ENCODE results near the gene PORCN. TPM values are rescaled to one million over a fixed set of nuclear protein-coding genes. Genes with fewer than 3 reads are reported as not detected.

PORCN gene
- polyA plus RNA-seq, 1 donor from 2014 or later: 11.9 TPM

- Mint-ChIP-seq H3K36me3 (no peaks in the 10 kb centered on the region), H3K27me3 (no peaks in the 10 kb centered on the region), H3K4me1 (peaks cover 4 to 7% (median 5%) of the 10 kb centered on the region in 3 donors), H3K27ac (no peak overlapping the region), H3K4me3 (peak overlapping the region in 1 of 4 donors; percentile 49), H3K9me3 (peaks cover 0 to 2% (median 0%) of the 10 kb centered on the region in 3 donors)
Measured at GRCh38 chrX:48569958-48570357, 61.2 kb downstream of the PORCN start.

Other genes starting within 250 kb of the PORCN start
- not detected for gene SSX3, start 152.3 kb upstream of the PORCN start, polyA plus RNA-seq
- gene SSX4, start 125.5 kb upstream of the PORCN start, polyA plus RNA-seq: not detected
- gene SSX4B, start 97.0 kb upstream of the PORCN start, polyA plus RNA-seq: not detected
- 9.3 TPM for gene SLC38A5, start 38.7 kb upstream of the PORCN start, polyA plus RNA-seq
- 53.8 TPM for gene FTSJ1, start 32.8 kb upstream of the PORCN start, polyA plus RNA-seq
- 61.2 TPM for gene EBP, start 12.8 kb downstream of the PORCN start, polyA plus RNA-seq
- gene TBC1D25, start 30.7 kb downstream of the PORCN start, polyA plus RNA-seq: 22.8 TPM
- gene RBM3, start 65.5 kb downstream of the PORCN start, polyA plus RNA-seq: 278 TPM
- 53.2 TPM for gene WDR13, start 88.5 kb downstream of the PORCN start, polyA plus RNA-seq
- 26.5 TPM for gene WAS, start 174.8 kb downstream of the PORCN start, polyA plus RNA-seq
- gene SUV39H1, start 187.7 kb downstream of the PORCN start, polyA plus RNA-seq: 8.6 TPM